Measurements from ENCODE around the gene IQCE.

- no peak for TF ChIP-seq POLR2A (IDR thresholded peaks at IDR 0.05)
- no peak for TF ChIP-seq CTCF (IDR thresholded peaks at IDR 0.05)
These were observed 65.6 kb downstream of the IQCE start for GRCh38 chr7:2624293-2624886.
